Keratinocyte (primary cell): Measurements from ENCODE around the gene RAD21L1. TPM values are rescaled to one million over a fixed set of nuclear protein-coding genes. Genes with fewer than 3 reads are reported as not detected.

Source experiments
- DNase-seq: peaks from one replicate; pipeline ENCODE4 v3.0.0-alpha.2; 2011; ENCODE audit warnings: low read depth, missing footprints, low spot score
- FAIRE-seq: peaks from 2 replicates; lab custom pipeline; 2011; peaks lifted over from hg19 to GRCh38; lab: Jason Lieb, UNC
- H2AFZ ChIP-seq: 2 replicates; pipeline ENCODE4 v1.6.0; 2012; ENCODE audit warnings: low read length, control low read depth, inconsistent platforms; ENCODE audit not compliant: control insufficient read depth
- H3K27ac ChIP-seq: 2 replicates; pipeline ENCODE4 v1.5.1; 2011; ENCODE audit warnings: low read length; ENCODE audit not compliant: control insufficient read depth, insufficient read depth
- H3K27me3 ChIP-seq: 3 replicates; pipeline ENCODE4 v1.6.0; 2011; ENCODE audit warnings: low read length; ENCODE audit not compliant: control insufficient read depth, insufficient read depth; ENCODE audit errors: extremely low read depth
- H3K36me3 ChIP-seq, 2 experiments: 2 replicates in 1 of 2; 3 replicates in 1 of 2; pipeline ENCODE4 v1.5.1; 2011; ENCODE audit warnings: low read length in 2 of 2, mild to moderate bottlenecking in 1 of 2; ENCODE audit not compliant: control insufficient read depth in 2 of 2, insufficient read depth in 2 of 2; ENCODE audit errors: extremely low read depth in 1 of 2
- H3K4me1 ChIP-seq: 3 replicates; pipeline ENCODE4 v1.5.1; 2011; ENCODE audit warnings: low read length; ENCODE audit not compliant: control insufficient read depth, insufficient read depth; ENCODE audit errors: extremely low read depth
- H3K4me2 ChIP-seq: 3 replicates; pipeline ENCODE4 v1.6.0; 2011; ENCODE audit warnings: low read depth, low read length; ENCODE audit not compliant: control insufficient read depth, insufficient read depth; ENCODE audit errors: extremely low read depth
- H3K4me3 ChIP-seq, 3 experiments: fragments of 200-600 bp in 1 of 3; sonication (generic) in 1 of 3; 2 replicates in 2 of 3; 3 replicates in 1 of 3; pipeline ENCODE4 v1.5.1; 2011 to 2016; ENCODE audit warnings: low read length in 3 of 3, mild to moderate bottlenecking in 3 of 3, control low read depth in 2 of 3, inconsistent platforms in 1 of 3, low read depth in 1 of 3, mixed read lengths in 1 of 3, mixed run types in 1 of 3, moderate library complexity in 1 of 3; ENCODE audit not compliant: control insufficient read depth in 2 of 3, insufficient read depth in 2 of 3; ENCODE audit errors: extremely low read depth in 1 of 3
- H3K79me2 ChIP-seq: 2 replicates; pipeline ENCODE4 v1.6.0; 2012; ENCODE audit warnings: low read length; ENCODE audit not compliant: control insufficient read depth, insufficient read depth
- H3K9ac ChIP-seq: 3 replicates; pipeline ENCODE4 v1.6.0; 2011; ENCODE audit warnings: low read length; ENCODE audit not compliant: control insufficient read depth, insufficient read depth; ENCODE audit errors: extremely low read depth
- H3K9me1 ChIP-seq: 3 replicates; pipeline ENCODE4 v1.6.0; 2011; ENCODE audit warnings: low read length; ENCODE audit not compliant: control insufficient read depth, insufficient read depth; ENCODE audit errors: extremely low read depth
- H3K9me3 ChIP-seq: 2 replicates; pipeline ENCODE4 v1.5.1; 2012; ENCODE audit warnings: low read depth, low read length; ENCODE audit not compliant: control insufficient read depth
- H4K20me1 ChIP-seq: 3 replicates; pipeline ENCODE4 v1.6.0; 2011; ENCODE audit warnings: low read length; ENCODE audit not compliant: control insufficient read depth, insufficient read depth; ENCODE audit errors: extremely low read depth
- CTCF ChIP-seq, 3 experiments: IDR thresholded peaks in 1 of 3; conservative IDR thresholded peaks in 1 of 3; optimal IDR thresholded peaks in 1 of 3; 2 replicates in 2 of 3; 3 replicates in 1 of 3; pipeline versions ENCODE3 to v1.5.1; 2011; ENCODE audit warnings: low read length in 3 of 3, mild to moderate bottlenecking in 3 of 3, moderate library complexity in 2 of 3, control low read depth in 1 of 3, inconsistent platforms in 1 of 3; ENCODE audit not compliant: insufficient read depth in 2 of 3; ENCODE audit errors: extremely low read depth in 1 of 3
- EZH2 ChIP-seq: IDR thresholded peaks from one replicate; pipeline ENCODE4 v1.6.1; 2012; ENCODE audit warnings: inconsistent platforms, mild to moderate bottlenecking, low read length, moderate library complexity
- dilution Hi-C: fragments of 300-500 bp; cut with MboI; formaldehyde crosslinking; loops from one replicate; pipeline ENCODE4 v1.7.0; 2020; ENCODE audit warnings: low sequenced_read_pairs; ENCODE audit not compliant: extremely low pct_ligation_motif_present
- polyA plus RNA-seq, 5 experiments: library from polyadenylated mRNA; depleted of rRNA in 3 of 5; stranded (reverse) in 3 of 5; stranded (forward) in 1 of 5; unstranded in 1 of 5; fragments of >200 nt; gene quantifications; 1 replicate in 1 of 5; 2 replicates in 3 of 5; 3 replicates in 1 of 5; pipeline versions ENCODE4 v1.2.1 to v1.2.3, GENCODE V29; 2011 to 2012; ENCODE audit warnings: missing spikeins in 2 of 5, low read depth in 1 of 5, low replicate concordance in 1 of 5

RAD21L1 gene
- polyA plus RNA-seq, 1 donor (not counting 4 experiments of a cell fraction or from before 2014, with no cell fraction given): not detected

- TF ChIP-seq EZH2: no peak
- no peak for TF ChIP-seq CTCF (optimal IDR thresholded peaks at IDR 0.05 in 1 of 3, IDR thresholded peaks at IDR 0.05 in 1 of 3, conservative IDR thresholded peaks at IDR 0.05 in 1 of 3; ENCODE audit: extremely low read depth in 1 of 3, insufficient read depth in 2 of 3, low read length in 3 of 3)
- H2AFZ ChIP-seq: no peak overlapping the region
- dilution Hi-C loops: no loop called here
- no peaks in the 10 kb centered on the region for H3K4me1 ChIP-seq
- H3K9me3 ChIP-seq: no peaks in the 10 kb centered on the region
- no peaks in the 10 kb centered on the region for H3K79me2 ChIP-seq
- H3K9me1 ChIP-seq: no peaks in the 10 kb centered on the region
- no peak overlapping the region for H3K4me2 ChIP-seq
- no peak for FAIRE-seq
- no peaks in the 10 kb centered on the region for H4K20me1 ChIP-seq
- DNase-seq: no peak
- no peaks in the 10 kb centered on the region for H3K36me3 ChIP-seq
- peaks cover 11% of the 10 kb centered on the region for H3K27me3 ChIP-seq
- no peak overlapping the region for H3K4me3 ChIP-seq
- no peak overlapping the region for H3K27ac ChIP-seq
- H3K9ac ChIP-seq: no peak overlapping the region
Observed at GRCh38 chr20:1191299-1191698, 34.5 kb upstream of the RAD21L1 start.

GRCh38 chr20:1195226-1195625 is 30.6 kb upstream of the RAD21L1 start:
- peaks cover 9% of the 10 kb centered on the region for H3K27me3 ChIP-seq
- dilution Hi-C loops: no loop called here
- H3K9me3 ChIP-seq: no peaks in the 10 kb centered on the region
- no peak overlapping the region for H2AFZ ChIP-seq
- H3K9ac ChIP-seq: no peak overlapping the region
- no peaks in the 10 kb centered on the region for H3K79me2 ChIP-seq
- no peak for TF ChIP-seq EZH2
- TF ChIP-seq CTCF (optimal IDR thresholded peaks at IDR 0.05 in 1 of 3, IDR thresholded peaks at IDR 0.05 in 1 of 3, conservative IDR thresholded peaks at IDR 0.05 in 1 of 3; ENCODE audit: extremely low read depth in 1 of 3, insufficient read depth in 2 of 3, low read length in 3 of 3): no peak
- H3K4me3 ChIP-seq: no peak overlapping the region
- no peaks in the 10 kb centered on the region for H3K9me1 ChIP-seq
- no peaks in the 10 kb centered on the region for H3K4me1 ChIP-seq
- no peaks in the 10 kb centered on the region for H3K36me3 ChIP-seq
- H4K20me1 ChIP-seq: no peaks in the 10 kb centered on the region
- DNase-seq (no peak), FAIRE-seq (no peak)
- no peak overlapping the region for H3K4me2 ChIP-seq
- no peak overlapping the region for H3K27ac ChIP-seq
